Measurements from ENCODE around the gene RBL1.

The RBL1 gene

GRCh38 chr20:37095599-37096414 lies at the start of gene RBL1 (continued):
- 0 out of 2 replicates have a peak, but pooled peaks have one; percentile 37 for TF ChIP-seq GLI4 (tag by site-specific recombination; IDR thresholded peaks at IDR 0.05)
- TF ChIP-seq GLIS1 (tag by site-specific recombination; IDR thresholded peaks at IDR 0.05), result peak; percentile 83
- TF ChIP-seq SP7 (tag by site-specific recombination; IDR thresholded peaks at IDR 0.05), result peak; percentile 98
- TF ChIP-seq ZNF366 (tag by site-specific recombination; conservative IDR thresholded peaks at IDR 0.05), result peak; percentile 80
- peak; percentile 100 for TF ChIP-seq ZNF324 (tag by site-specific recombination; IDR thresholded peaks at IDR 0.05)
- TF ChIP-seq ZNF138 (tag by site-specific recombination; IDR thresholded peaks at IDR 0.05; ENCODE audit: borderline replicate concordance), result no peak
- TF ChIP-seq ZNF292 (tag by site-specific recombination; IDR thresholded peaks at IDR 0.05; ENCODE audit: borderline replicate concordance, low read depth), result no peak
- no peak for TF ChIP-seq ZNF175 (tag by site-specific recombination; IDR thresholded peaks at IDR 0.05)
- peak; percentile 46 for TF ChIP-seq PRDM1 (tag by site-specific recombination; IDR thresholded peaks at IDR 0.05)
- peak; percentile 94 for TF ChIP-seq YY1 (tag by site-specific recombination; IDR thresholded peaks at IDR 0.05)
- TF ChIP-seq BCL6B (tag by site-specific recombination; IDR thresholded peaks at IDR 0.05), result no peak
- TF ChIP-seq, protein P1, sequence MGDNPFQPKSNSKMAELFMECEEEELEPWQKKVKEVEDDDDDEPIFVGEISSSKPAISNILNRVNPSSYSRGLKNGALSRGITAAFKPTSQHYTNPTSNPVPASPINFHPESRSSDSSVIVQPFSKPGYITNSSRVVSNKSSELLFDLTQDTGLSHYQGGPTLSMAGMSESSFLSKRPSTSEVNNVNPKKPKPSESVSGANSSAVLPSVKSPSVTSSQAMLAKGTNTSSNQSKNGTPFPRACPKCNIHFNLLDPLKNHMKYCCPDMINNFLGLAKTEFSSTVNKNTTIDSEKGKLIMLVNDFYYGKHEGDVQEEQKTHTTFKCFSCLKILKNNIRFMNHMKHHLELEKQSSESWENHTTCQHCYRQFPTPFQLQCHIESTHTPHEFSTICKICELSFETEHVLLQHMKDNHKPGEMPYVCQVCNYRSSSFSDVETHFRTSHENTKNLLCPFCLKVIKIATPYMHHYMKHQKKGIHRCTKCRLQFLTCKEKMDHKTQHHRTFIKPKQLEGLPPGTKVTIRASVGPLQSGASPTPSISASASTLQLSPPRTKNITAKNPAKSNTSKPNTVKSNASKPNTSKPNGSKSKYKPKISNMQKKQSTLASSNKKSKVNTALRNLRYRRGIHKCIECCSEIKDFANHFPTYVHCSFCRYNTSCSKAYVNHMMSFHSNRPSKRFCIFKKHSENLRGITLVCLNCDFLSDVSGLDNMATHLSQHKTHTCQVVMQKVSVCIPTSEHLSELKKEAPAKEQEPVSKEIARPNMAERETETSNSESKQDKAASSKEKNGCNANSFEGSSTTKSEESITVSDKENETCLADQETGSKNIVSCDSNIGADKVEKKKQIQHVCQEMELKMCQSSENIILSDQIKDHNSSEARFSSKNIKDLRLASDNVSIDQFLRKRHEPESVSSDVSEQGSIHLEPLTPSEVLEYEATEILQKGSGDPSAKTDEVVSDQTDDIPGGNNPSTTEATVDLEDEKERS (tag by site-specific recombination; IDR thresholded peaks at IDR 0.05), result peak; percentile 93
- no peak for TF ChIP-seq ZNF585B (tag by site-specific recombination; IDR thresholded peaks at IDR 0.05)
- TF ChIP-seq ZNF544 (tag by site-specific recombination; IDR thresholded peaks at IDR 0.05), result no peak
- no peak for TF ChIP-seq GLI2 (tag by site-specific recombination; IDR thresholded peaks at IDR 0.05; ENCODE audit: borderline replicate concordance, low read depth)
- TF ChIP-seq SALL2 (tag by site-specific recombination; IDR thresholded peaks at IDR 0.05; ENCODE audit: borderline replicate concordance), result peak; percentile 71; the same call in 1 of the 2 replicates
- peak; percentile 99 for TF ChIP-seq ZNF76 (tag by site-specific recombination; IDR thresholded peaks at IDR 0.05; ENCODE audit: borderline replicate concordance, low read depth)
- TF ChIP-seq WT1 (tag by site-specific recombination; IDR thresholded peaks at IDR 0.05), result peak; percentile 85
- TF ChIP-seq ZNF843 (tag by site-specific recombination; IDR thresholded peaks at IDR 0.05), result peak; percentile 84
- TF ChIP-seq ZBTB20 (tag by site-specific recombination; IDR thresholded peaks at IDR 0.05), result peak; percentile 86; the same call in 1 of the 2 replicates
- TF ChIP-seq ZNF558 (tag by site-specific recombination; IDR thresholded peaks at IDR 0.05), result peak; percentile 85
- TF ChIP-seq ZBTB17 (tag by site-specific recombination; IDR thresholded peaks at IDR 0.05), result peak; percentile 96
- TF ChIP-seq ZNF404 (tag by site-specific recombination; IDR thresholded peaks at IDR 0.05), result peak; percentile 56; the same call in 1 of the 2 replicates
- TF ChIP-seq, protein P2, sequence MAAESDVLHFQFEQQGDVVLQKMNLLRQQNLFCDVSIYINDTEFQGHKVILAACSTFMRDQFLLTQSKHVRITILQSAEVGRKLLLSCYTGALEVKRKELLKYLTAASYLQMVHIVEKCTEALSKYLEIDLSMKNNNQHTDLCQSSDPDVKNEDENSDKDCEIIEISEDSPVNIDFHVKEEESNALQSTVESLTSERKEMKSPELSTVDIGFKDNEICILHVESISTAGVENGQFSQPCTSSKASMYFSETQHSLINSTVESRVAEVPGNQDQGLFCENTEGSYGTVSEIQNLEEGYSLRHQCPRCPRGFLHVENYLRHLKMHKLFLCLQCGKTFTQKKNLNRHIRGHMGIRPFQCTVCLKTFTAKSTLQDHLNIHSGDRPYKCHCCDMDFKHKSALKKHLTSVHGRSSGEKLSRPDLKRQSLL (tag by site-specific recombination; IDR thresholded peaks at IDR 0.05), result peak; percentile 63; the same call in 1 of the 2 replicates
- TF ChIP-seq, protein P3, sequence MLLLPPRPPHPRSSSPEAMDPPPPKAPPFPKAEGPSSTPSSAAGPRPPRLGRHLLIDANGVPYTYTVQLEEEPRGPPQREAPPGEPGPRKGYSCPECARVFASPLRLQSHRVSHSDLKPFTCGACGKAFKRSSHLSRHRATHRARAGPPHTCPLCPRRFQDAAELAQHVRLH (tag by site-specific recombination; IDR thresholded peaks at IDR 0.05), result peak; percentile 89
- peak; percentile 71; the same call in 1 of the 2 replicates for TF ChIP-seq ZNF664 (tag by site-specific recombination; IDR thresholded peaks at IDR 0.05)
- TF ChIP-seq, protein P4, sequence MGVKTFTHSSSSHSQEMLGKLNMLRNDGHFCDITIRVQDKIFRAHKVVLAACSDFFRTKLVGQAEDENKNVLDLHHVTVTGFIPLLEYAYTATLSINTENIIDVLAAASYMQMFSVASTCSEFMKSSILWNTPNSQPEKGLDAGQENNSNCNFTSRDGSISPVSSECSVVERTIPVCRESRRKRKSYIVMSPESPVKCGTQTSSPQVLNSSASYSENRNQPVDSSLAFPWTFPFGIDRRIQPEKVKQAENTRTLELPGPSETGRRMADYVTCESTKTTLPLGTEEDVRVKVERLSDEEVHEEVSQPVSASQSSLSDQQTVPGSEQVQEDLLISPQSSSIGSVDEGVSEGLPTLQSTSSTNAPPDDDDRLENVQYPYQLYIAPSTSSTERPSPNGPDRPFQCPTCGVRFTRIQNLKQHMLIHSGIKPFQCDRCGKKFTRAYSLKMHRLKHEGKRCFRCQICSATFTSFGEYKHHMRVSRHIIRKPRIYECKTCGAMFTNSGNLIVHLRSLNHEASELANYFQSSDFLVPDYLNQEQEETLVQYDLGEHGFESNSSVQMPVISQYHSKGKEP (tag by site-specific recombination; IDR thresholded peaks at IDR 0.05), result peak; percentile 90
- TF ChIP-seq ZBTB48 (tag by site-specific recombination; IDR thresholded peaks at IDR 0.05), result peak; percentile 88
- peak; percentile 91 for TF ChIP-seq ZNF610 (tag by site-specific recombination; IDR thresholded peaks at IDR 0.05; ENCODE audit: borderline replicate concordance)
- peak; percentile 61; the same call in 1 of the 2 replicates for TF ChIP-seq IKZF3 (tag by site-specific recombination; IDR thresholded peaks at IDR 0.05)
- TF ChIP-seq, protein P5, sequence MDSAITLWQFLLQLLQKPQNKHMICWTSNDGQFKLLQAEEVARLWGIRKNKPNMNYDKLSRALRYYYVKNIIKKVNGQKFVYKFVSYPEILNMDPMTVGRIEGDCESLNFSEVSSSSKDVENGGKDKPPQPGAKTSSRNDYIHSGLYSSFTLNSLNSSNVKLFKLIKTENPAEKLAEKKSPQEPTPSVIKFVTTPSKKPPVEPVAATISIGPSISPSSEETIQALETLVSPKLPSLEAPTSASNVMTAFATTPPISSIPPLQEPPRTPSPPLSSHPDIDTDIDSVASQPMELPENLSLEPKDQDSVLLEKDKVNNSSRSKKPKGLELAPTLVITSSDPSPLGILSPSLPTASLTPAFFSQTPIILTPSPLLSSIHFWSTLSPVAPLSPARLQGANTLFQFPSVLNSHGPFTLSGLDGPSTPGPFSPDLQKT (IDR thresholded peaks at IDR 0.05; ENCODE audit: borderline replicate concordance, low read depth, low read length), result no peak

All from HEK293 (cell line).